Measurements from ENCODE around the gene COG5.

GRCh38 chr7:107610323-107610722 is 46.6 kb upstream of the COG5 start:
- no peak for TF ChIP-seq YY1 (IDR thresholded peaks at IDR 0.05; ENCODE audit: insufficient read depth, insufficient read length)
- TF ChIP-seq ZNF274 (IDR thresholded peaks at IDR 0.05; ENCODE audit: low read depth, low read length) = no peak
- TF ChIP-seq SUZ12 (IDR thresholded peaks at IDR 0.05; ENCODE audit: extremely low read depth, insufficient read depth, insufficient read length) = no peak

Measured in NT2/D1 (cell line).